A673 (cell line): Measurements from ENCODE around the gene EPRS1.

Source experiments
- CTCF ChIP-seq: fragments of 300-800, 200-600 bp; sonication (generic); conservative IDR thresholded peaks from 2 replicates; pipeline ENCODE4 v1.5.1; 2017; ENCODE audit warnings: low read depth, mild to moderate bottlenecking, antibody characterized with exemption, low read length, moderate library complexity, mixed read lengths
- EZH2 ChIP-seq: fragments of 200-600 bp; sonication (generic); IDR thresholded peaks from 2 replicates; pipeline ENCODE4 v1.6.1; 2017; ENCODE audit warnings: borderline replicate concordance, low read depth, mild to moderate bottlenecking, mixed read lengths, antibody characterized with exemption, low read length; ENCODE audit not compliant: poor library complexity, severe bottlenecking

DNA sequence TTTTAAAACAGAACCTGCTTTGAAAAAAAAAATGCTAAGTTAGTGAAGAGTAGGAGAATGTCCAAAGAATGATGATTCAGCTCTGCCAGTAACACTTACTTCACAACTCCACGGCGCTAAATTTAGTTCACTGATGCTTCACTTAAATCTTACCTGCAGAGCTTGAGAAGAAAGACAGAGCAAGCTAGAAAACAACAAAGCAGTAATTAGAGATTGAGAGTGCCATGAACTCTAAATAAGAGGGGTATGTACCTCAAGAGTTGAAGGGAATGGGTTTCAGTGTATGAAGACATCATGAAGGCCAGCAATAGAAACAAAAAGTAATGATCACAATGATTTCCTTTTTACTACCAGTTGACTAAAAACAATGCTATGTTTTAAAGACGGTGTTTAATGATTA, 32.8 kb downstream of the EPRS1 start:
- TF ChIP-seq CTCF (no peak), EZH2 (no peak)
